ENCODE measurements around the gene TAX1BP3. TPM values are rescaled to one million over a fixed set of nuclear protein-coding genes. Genes with fewer than 3 reads are reported as not detected.

TAX1BP3 gene
- total RNA-seq, 2 donors from 2014 or later, result 212 to 227 TPM

GRCh38 chr17:3645310-3645709 lies 23.1 kb downstream of the TAX1BP3 start:
- H3K4me1 ChIP-seq, result peaks cover 0 to 8% of the 10 kb centered on the region in 2 donors
- TF ChIP-seq CTCF (IDR thresholded peaks at IDR 0.05), result no peak
- no peaks in the 10 kb centered on the region for H3K27me3 ChIP-seq
- no peak for DNase-seq (ENCODE audit: low spot score)
- H3K4me3 ChIP-seq, result no peak overlapping the region
- H3K27ac ChIP-seq, result no peak overlapping the region
- no peaks in the 10 kb centered on the region for H3K9me3 ChIP-seq
- H3K36me3 ChIP-seq, result peaks cover 27% of the 10 kb centered on the region

- no peaks in the 10 kb centered on the region for H3K9me3 ChIP-seq
- no peak for TF ChIP-seq CTCF (IDR thresholded peaks at IDR 0.05)
Measured at GRCh38 chr17:3643889-3644349, 24.5 kb downstream of the TAX1BP3 start.

DNA sequence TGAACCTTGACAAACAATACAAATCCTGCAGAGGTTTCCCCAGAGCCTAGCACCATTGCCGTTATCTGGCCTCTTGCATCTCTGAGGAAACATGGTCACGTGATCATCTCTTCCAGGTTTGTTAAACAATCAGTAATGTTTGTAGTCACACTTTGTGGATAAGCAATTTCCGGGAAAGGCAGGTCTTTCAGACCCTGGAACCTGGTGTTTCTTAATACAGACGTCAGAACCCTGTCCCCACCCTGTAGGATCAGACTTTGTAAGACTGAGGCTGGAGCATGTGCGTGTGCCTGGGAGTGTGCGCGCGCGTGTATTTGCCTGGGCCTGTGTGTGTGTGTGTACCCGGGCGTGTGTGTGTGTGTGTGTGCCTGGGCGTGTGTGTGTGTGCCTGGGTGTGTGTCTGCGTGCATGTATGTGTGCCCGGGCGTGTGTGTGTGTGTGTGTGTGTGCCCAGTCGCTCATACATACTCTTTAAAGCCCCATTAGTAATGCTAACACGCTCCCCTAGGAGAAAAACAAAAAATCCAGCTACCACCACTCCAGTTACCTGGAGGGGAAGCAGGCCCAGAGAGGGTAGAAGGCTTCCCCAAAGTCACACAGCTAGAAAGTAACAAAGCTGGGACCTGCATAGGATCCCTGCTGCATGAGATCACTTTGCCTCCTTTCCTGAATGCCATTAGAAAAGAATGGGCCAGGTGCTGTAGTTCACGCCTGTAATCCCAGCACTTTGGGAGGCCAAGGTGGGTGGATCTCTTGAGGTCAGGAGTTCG lies 26.5 kb downstream of the TAX1BP3 start:
- no peak overlapping the region for H3K4me3 ChIP-seq
- H3K9me3 ChIP-seq, result no peaks in the 10 kb centered on the region
- no peak for DNase-seq (ENCODE audit: low spot score)
- H3K27me3 ChIP-seq, result no peaks in the 10 kb centered on the region
- H3K4me1 ChIP-seq, result peaks cover 0 to 24% of the 10 kb centered on the region in 2 donors
- H3K27ac ChIP-seq, result no peak overlapping the region
- no peak for TF ChIP-seq CTCF (IDR thresholded peaks at IDR 0.05)
- no peaks in the 10 kb centered on the region for H3K36me3 ChIP-seq

More at GRCh38 chr17:3643889-3644349, 24.5 kb downstream of the TAX1BP3 start:
- H3K27me3 ChIP-seq, result no peaks in the 10 kb centered on the region
- H3K4me1 ChIP-seq, result peaks cover 0 to 14% of the 10 kb centered on the region in 2 donors
- H3K36me3 ChIP-seq, result peaks cover 15% of the 10 kb centered on the region
- H3K4me3 ChIP-seq, result no peak overlapping the region
- DNase-seq (ENCODE audit: low spot score), result no peak
- H3K27ac ChIP-seq, result no peak overlapping the region

GRCh38 chr17:3641014-3641413 lies 27.4 kb downstream of the TAX1BP3 start:
- Histone ChIP-seq H3K36me3 (no peaks in the 10 kb centered on the region), H3K9me3 (no peaks in the 10 kb centered on the region), H3K4me3 (no peak overlapping the region), H3K27ac (peak overlapping the region; percentile 51 to 55), H3K27me3 (no peaks in the 10 kb centered on the region), H3K4me1 (peaks cover 0 to 25% of the 10 kb centered on the region in 2 donors)
- TF ChIP-seq CTCF (IDR thresholded peaks at IDR 0.05), result no peak
- no peak for DNase-seq (ENCODE audit: low spot score)

GRCh38 chr17:3639981-3640596 lies 28.3 kb downstream of the TAX1BP3 start:
- DNase-seq (ENCODE audit: low spot score), result no peak
- Histone ChIP-seq H3K27me3 (no peaks in the 10 kb centered on the region), H3K36me3 (no peaks in the 10 kb centered on the region), H3K4me3 (no peak overlapping the region), H3K27ac (peak overlapping the region; percentile 51 to 55), H3K4me1 (peaks cover 0 to 31% of the 10 kb centered on the region in 2 donors), H3K9me3 (no peaks in the 10 kb centered on the region)
- TF ChIP-seq CTCF (IDR thresholded peaks at IDR 0.05), result no peak
